Kidney epithelial cell (primary cell): ENCODE measurements around the gene SEPTIN2. TPM values are rescaled to one million over a fixed set of nuclear protein-coding genes. Genes with fewer than 3 reads are reported as not detected.
A peak's percentile ranks its signal among the peaks of the same experiment; 100 is the strongest.
"Not testable (repeated sequence)": the region's sequence is repeated elsewhere in the genome, so short reads cannot be mapped to it uniquely, and the experiment has no call there.

Source experiments
- DNase-seq: peaks from one replicate; pipeline ENCODE4 v3.0.0-alpha.2; 2010; ENCODE audit warnings: low read depth
- H3K27me3 ChIP-seq: 2 replicates; pipeline ENCODE4 v1.6.0; 2011; ENCODE audit warnings: low read length; ENCODE audit not compliant: control insufficient read depth, insufficient read depth
- H3K36me3 ChIP-seq: 2 replicates; pipeline ENCODE4 v1.5.1; 2011; ENCODE audit warnings: low read length; ENCODE audit not compliant: control insufficient read depth, insufficient read depth
- H3K4me3 ChIP-seq: 2 replicates; pipeline ENCODE4 v1.5.1; 2011; ENCODE audit warnings: low read depth, mild to moderate bottlenecking, control low read depth, low read length
- CTCF ChIP-seq: IDR thresholded peaks from 2 replicates; pipeline ENCODE4 v1.5.1; 2011; ENCODE audit warnings: mild to moderate bottlenecking, moderate library complexity, low read length, control low read depth, inconsistent platforms; ENCODE audit not compliant: insufficient read depth, poor library complexity, severe bottlenecking
- total RNA-seq: library from RNA; depleted of rRNA; stranded (reverse); fragments of >200 nt; gene quantifications from 2 replicates; pipeline ENCODE4 v1.2.3, GENCODE V29; 2015

Gene SEPTIN2
- total RNA-seq, 1 donor from 2014 or later, result 350 TPM

- Histone ChIP-seq H3K4me3 (no peak overlapping the region), H3K27me3 (no peaks in the 10 kb centered on the region), H3K36me3 (peaks cover 2% of the 10 kb centered on the region)
- TF ChIP-seq CTCF, result no peak
- no peak for DNase-seq
Observed at GRCh38 chr2:241381872-241382271, 66.1 kb downstream of the SEPTIN2 start.

- DNase-seq, H3K4me3 ChIP-seq, H3K27me3 ChIP-seq, H3K36me3 ChIP-seq: not testable (repeated sequence)
Observed at GRCh38 chr2:241385450-241385849, 69.7 kb downstream of the SEPTIN2 start.

GRCh38 chr2:241386519-241386918 is 70.8 kb downstream of the SEPTIN2 start:
- TF ChIP-seq CTCF, result no peak
- H3K36me3 ChIP-seq, result peaks cover 2% of the 10 kb centered on the region
- H3K4me3 ChIP-seq, result no peak overlapping the region
- no peak for DNase-seq
- no peaks in the 10 kb centered on the region for H3K27me3 ChIP-seq

- DNase-seq, result no peak
- no peaks in the 10 kb centered on the region for H3K27me3 ChIP-seq
- H3K36me3 ChIP-seq, result no peaks in the 10 kb centered on the region
- no peak for TF ChIP-seq CTCF
- H3K4me3 ChIP-seq, result no peak overlapping the region
Observed at GRCh38 chr2:241389697-241390096, 74.0 kb downstream of the SEPTIN2 start.

GRCh38 chr2:241390301-241391206 is 74.8 kb downstream of the SEPTIN2 start:
- DNase-seq, result no peak
- TF ChIP-seq CTCF, result no peak
- no peaks in the 10 kb centered on the region for H3K27me3 ChIP-seq
- no peak overlapping the region for H3K4me3 ChIP-seq
- H3K36me3 ChIP-seq, result no peaks in the 10 kb centered on the region

- no peak overlapping the region for H3K4me3 ChIP-seq
- peak; percentile 45 for TF ChIP-seq CTCF
Observed at GRCh38 chr2:241391892-241392665, 76.4 kb downstream of the SEPTIN2 start.

GRCh38 chr2:241392753-241393152 is 77.0 kb downstream of the SEPTIN2 start:
- not testable (repeated sequence) for H3K27me3 ChIP-seq, DNase-seq, H3K4me3 ChIP-seq, H3K36me3 ChIP-seq

More at GRCh38 chr2:241391892-241392665, 76.4 kb downstream of the SEPTIN2 start:
- H3K36me3 ChIP-seq, result no peaks in the 10 kb centered on the region
- no peaks in the 10 kb centered on the region for H3K27me3 ChIP-seq
- DNase-seq, result no peak
